Measurements from ENCODE around the gene CLVS2.

- no peak for TF ChIP-seq CTCF (IDR thresholded peaks at IDR 0.05)
- TF ChIP-seq POLR2A (IDR thresholded peaks at IDR 0.05), result no peak
Observed at GRCh38 chr6:122962000-122962624, 33.9 kb upstream of the CLVS2 start.

Data from heart left ventricle (tissue), 13 donors.